ENCODE measurements around the gene GPRC5B. TPM values are rescaled to one million over a fixed set of nuclear protein-coding genes. Genes with fewer than 3 reads are reported as not detected.

GPRC5B gene
- total RNA-seq, 3 donors from 2014 or later: 16.3 to 26.6 (median 20.3) TPM

- no peaks in the 10 kb centered on the region for H3K9me3 ChIP-seq
- TF ChIP-seq CTCF (IDR thresholded peaks at IDR 0.05): no peak
- TF ChIP-seq POLR2AphosphoS5 (IDR thresholded peaks at IDR 0.05): no peak
- no peak for TF ChIP-seq POLR2A (IDR thresholded peaks at IDR 0.05)
- no peak for DNase-seq (ENCODE audit: low spot score in 2 of 2)
- no peaks in the 10 kb centered on the region for H3K4me1 ChIP-seq
- no peaks in the 10 kb centered on the region for H3K36me3 ChIP-seq
- intact Hi-C loops (cut with DNase I; ENCODE audit: low total_unique reads): no loop called here
- no peak overlapping the region for H3K4me3 ChIP-seq
- no peak overlapping the region for H3K27ac ChIP-seq
- H3K27me3 ChIP-seq: no peaks in the 10 kb centered on the region
Observed at GRCh38 chr16:19840524-19841110, 44.0 kb downstream of the GPRC5B start.

- Histone ChIP-seq H3K4me3 (no peak overlapping the region), H3K36me3 (no peaks in the 10 kb centered on the region), H3K4me1 (no peaks in the 10 kb centered on the region), H3K27me3 (no peaks in the 10 kb centered on the region), H3K27ac (no peak overlapping the region), H3K9me3 (no peaks in the 10 kb centered on the region)
- TF ChIP-seq CTCF (IDR thresholded peaks at IDR 0.05) (no peak), POLR2AphosphoS5 (IDR thresholded peaks at IDR 0.05) (no peak), POLR2A (IDR thresholded peaks at IDR 0.05) (no peak)
- DNase-seq (ENCODE audit: low spot score in 2 of 2): no peak
- intact Hi-C loops (cut with DNase I; ENCODE audit: low total_unique reads): no loop called here
Observed at GRCh38 chr16:19837984-19838707, 46.5 kb downstream of the GPRC5B start.

GRCh38 chr16:19837331-19837980 lies 47.2 kb downstream of the GPRC5B start:
- H3K36me3 ChIP-seq: no peaks in the 10 kb centered on the region
- DNase-seq (ENCODE audit: low spot score in 2 of 2): no peak
- H3K9me3 ChIP-seq: no peaks in the 10 kb centered on the region
- no peak overlapping the region for H3K4me3 ChIP-seq
- H3K27me3 ChIP-seq: no peaks in the 10 kb centered on the region
- TF ChIP-seq POLR2AphosphoS5 (IDR thresholded peaks at IDR 0.05): no peak
- TF ChIP-seq POLR2A (IDR thresholded peaks at IDR 0.05): no peak
- TF ChIP-seq CTCF (IDR thresholded peaks at IDR 0.05): no peak
- H3K4me1 ChIP-seq: no peaks in the 10 kb centered on the region
- no peak overlapping the region for H3K27ac ChIP-seq
- intact Hi-C loops (cut with DNase I; ENCODE audit: low total_unique reads): no loop called here

GRCh38 chr16:19835968-19836421 lies 48.7 kb downstream of the GPRC5B start:
- Histone ChIP-seq H3K4me3 (no peak overlapping the region), H3K9me3 (no peaks in the 10 kb centered on the region), H3K27me3 (no peaks in the 10 kb centered on the region), H3K4me1 (no peaks in the 10 kb centered on the region), H3K36me3 (no peaks in the 10 kb centered on the region), H3K27ac (no peak overlapping the region)
- intact Hi-C loops (cut with DNase I; ENCODE audit: low total_unique reads): no loop called here
- TF ChIP-seq POLR2AphosphoS5 (IDR thresholded peaks at IDR 0.05): no peak
- TF ChIP-seq CTCF (IDR thresholded peaks at IDR 0.05): no peak
- TF ChIP-seq POLR2A (IDR thresholded peaks at IDR 0.05): no peak
- DNase-seq (ENCODE audit: low spot score in 2 of 2): no peak

GRCh38 chr16:19835196-19835595 lies 49.5 kb downstream of the GPRC5B start:
- H3K4me1 ChIP-seq: no peaks in the 10 kb centered on the region
- no peak for TF ChIP-seq POLR2A (IDR thresholded peaks at IDR 0.05)
- no peak for TF ChIP-seq POLR2AphosphoS5 (IDR thresholded peaks at IDR 0.05)
- no peak for TF ChIP-seq CTCF (IDR thresholded peaks at IDR 0.05)
- intact Hi-C loops (cut with DNase I; ENCODE audit: low total_unique reads): no loop called here
- H3K9me3 ChIP-seq: no peaks in the 10 kb centered on the region
- H3K4me3 ChIP-seq: no peak overlapping the region
- no peaks in the 10 kb centered on the region for H3K36me3 ChIP-seq
- DNase-seq (ENCODE audit: low spot score in 2 of 2): no peak
- no peak overlapping the region for H3K27ac ChIP-seq
- no peaks in the 10 kb centered on the region for H3K27me3 ChIP-seq
